A673 (cell line): ENCODE results near the gene LRCH1.

Experiments used
- CTCF ChIP-seq: fragments of 300-800, 200-600 bp; sonication (generic); conservative IDR thresholded peaks from 2 replicates; pipeline ENCODE4 v1.5.1; 2017; ENCODE audit warnings: low read depth, mild to moderate bottlenecking, antibody characterized with exemption, low read length, moderate library complexity, mixed read lengths
- EZH2 ChIP-seq: fragments of 200-600 bp; sonication (generic); IDR thresholded peaks from 2 replicates; pipeline ENCODE4 v1.6.1; 2017; ENCODE audit warnings: borderline replicate concordance, low read depth, mild to moderate bottlenecking, mixed read lengths, antibody characterized with exemption, low read length; ENCODE audit not compliant: poor library complexity, severe bottlenecking

GRCh38 chr13:46523972-46524752 lies 28.8 kb upstream of the LRCH1 start:
- TF ChIP-seq EZH2, result no peak
- TF ChIP-seq CTCF, result no peak
